ENCODE data around the gene RBMS3.
"Not testable (repeated sequence)": the region's sequence is repeated elsewhere in the genome, so short reads cannot be mapped to it uniquely, and the experiment has no call there.

The RBMS3 gene

DNA sequence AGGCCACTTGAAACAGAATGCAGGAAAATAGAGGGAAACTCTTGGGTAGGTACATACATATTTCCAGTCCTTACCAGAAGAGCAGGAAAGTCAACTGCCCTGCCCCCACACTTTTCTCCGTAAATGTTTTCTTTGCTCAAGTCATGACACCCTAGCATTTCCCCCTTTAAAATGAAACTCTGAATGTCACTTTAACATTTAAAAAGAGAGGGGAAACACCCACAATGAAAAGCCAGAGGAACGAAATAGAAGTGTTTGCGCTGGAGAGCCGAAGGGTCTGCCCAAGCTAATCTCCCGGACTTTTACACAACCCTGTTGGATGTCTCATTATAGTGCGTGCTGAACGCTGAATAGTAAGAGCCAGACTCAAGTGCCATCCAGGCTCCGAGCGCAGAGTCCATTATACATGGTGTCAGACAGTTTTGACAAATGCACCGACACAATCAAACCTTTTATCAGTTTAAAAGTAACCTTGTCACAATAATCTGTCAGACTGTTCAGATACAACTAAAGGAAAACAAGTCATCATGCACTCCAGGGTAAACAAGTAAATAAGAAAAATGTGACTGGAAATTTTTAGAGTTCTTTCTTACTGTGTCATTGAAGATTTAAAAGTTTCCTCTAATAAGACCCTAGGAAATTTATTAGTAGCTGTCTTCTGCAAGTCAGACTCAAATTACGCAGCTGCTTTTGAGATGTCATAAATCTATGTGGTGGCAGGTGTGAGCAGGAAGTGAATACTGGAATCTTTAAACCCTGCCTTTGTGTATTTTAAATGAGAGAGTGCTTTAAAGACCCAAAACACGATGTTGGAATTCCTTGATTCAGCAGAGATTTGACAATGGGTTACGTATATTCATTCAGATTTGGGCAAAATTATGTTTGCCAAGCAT lies 159.8 kb downstream of the RBMS3 start:
- DNase-seq = no peak

DNA sequence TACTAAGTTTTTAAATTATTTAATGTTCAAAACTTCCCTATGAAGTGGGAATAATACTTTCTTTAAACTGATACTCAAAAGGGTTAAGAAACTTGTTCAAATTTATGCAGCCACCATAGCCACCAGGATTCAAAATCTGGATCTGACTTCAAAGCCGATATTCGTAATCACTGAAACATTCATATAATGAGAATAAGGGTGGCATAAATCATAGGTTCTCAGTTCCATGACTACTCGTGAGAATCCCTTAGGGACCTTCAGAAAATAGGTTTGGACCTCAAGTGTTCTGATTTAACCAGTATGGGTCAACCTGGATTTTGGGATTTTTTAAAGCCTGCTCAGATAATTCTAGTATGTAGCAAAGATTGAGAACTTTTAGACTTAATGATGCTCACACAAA lies 160.6 kb downstream of the RBMS3 start:
- no peak for DNase-seq

GRCh38 chr3:29447946-29448627 lies 167.2 kb downstream of the RBMS3 start:
- DNase-seq = no peak

GRCh38 chr3:29451920-29452319 lies 171.0 kb downstream of the RBMS3 start:
- no peak for DNase-seq

DNA sequence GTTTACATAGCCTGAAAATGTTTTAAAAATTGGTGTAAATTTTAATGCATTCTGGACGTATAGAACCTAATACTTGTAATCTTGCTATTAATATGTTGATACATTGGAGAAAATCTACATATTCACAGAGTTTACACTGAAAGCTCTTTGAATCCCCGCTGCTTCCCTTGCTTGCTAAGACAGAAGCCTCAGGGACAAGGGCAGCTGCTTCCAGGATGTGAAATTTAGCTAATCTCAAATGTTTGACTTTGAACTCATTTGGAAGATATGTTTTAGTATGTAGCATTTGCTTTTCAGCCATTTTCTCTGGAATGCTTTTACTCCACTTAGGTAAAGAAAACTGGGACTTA lies 172.0 kb downstream of the RBMS3 start:
- no peak for DNase-seq

DNA sequence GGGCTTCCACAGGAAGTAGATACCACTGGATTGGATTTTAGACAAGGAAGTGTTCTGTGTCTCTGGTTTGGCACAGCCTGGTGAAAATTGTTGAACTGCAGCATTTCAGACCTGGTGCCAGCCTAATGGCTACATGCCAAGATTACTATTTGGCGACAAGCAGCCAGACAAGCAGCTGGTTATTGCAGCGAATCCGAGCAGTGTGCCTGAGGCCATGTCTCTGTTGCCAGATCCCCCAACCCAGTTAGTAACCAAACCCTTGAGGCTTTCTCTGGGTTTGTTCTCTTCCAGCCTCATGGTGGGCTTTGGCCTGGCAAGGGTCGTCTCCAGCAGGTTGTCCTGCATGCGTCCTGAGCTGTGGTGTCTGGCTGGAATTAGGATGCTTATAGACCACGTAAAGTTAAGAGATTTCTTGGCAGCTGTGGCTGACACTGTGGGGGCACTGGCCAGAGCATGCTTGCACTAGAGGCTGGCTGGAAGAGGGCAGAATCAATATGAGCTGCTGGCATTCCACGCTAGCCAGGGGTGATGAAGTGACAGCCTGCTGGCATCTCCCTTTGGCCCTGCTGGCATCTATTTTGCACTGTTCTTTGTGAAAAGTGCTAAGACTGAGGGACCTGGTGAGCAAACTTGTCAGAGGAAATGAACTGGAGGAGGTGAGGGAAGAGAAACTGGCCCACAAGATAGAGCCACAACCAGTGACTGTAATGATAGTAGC lies 172.6 kb downstream of the RBMS3 start:
- no peak for DNase-seq

DNA sequence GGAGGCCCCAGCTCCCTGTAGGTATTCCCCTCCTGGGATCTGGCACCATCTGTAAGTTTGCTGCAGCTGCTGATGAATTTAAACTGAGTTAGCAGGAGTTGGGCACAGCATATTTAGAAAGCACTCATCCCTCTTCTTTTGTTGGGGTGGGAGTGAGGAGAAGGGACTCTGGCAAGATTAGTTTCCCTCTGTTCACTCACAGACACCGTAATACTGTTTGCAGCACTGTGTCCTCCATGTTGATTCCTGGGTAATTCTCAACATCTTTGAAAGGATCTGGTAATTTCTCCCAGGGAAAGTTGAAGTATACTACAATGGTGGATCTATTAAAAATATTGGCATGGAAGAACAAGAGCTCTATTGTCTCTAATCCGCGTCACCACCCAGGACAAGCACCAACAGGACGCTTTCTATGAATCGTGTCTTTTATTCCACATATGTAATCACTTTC lies 173.3 kb downstream of the RBMS3 start:
- no peak for DNase-seq

DNA sequence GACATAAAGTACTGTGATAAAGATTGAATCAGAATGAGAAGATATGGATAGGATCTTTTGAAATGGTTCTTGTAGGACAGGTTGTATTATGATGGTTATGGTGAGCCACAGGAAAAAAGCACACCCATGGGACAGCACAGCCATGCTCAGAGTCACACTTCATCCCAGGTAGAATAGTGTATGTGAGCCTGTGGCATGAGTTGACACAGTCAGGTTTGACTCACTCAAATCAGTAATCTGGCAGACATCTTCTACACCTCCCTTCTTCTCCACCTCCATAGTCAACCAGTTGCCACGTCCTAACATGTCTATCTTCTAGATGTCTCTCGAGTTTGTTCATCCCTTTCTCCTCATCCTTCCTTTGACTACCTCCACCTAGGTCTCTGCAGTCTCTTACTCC lies 176.0 kb downstream of the RBMS3 start:
- no peak for DNase-seq

- no peak for DNase-seq
These were observed 182.4 kb downstream of the RBMS3 start for GRCh38 chr3:29463304-29463703.

DNA sequence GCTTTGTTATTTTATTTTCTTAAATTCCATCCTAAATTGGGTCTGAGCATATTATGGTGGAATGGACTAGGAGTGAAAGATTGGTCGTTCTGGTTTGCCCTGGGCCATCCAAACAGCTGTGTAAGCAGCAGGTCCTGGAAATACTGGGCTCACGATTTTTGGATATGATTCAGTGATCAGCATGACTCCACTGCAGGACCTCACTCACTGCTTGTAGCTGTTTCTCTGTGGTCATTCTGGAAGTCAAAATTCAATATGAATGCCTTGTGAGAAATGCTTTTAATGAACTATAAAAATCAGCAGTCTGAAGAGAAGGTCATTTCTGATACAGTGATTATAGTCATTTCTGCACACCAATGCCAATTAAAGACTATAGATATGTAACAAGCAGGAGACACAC lies 185.0 kb downstream of the RBMS3 start:
- DNase-seq = no peak

- DNase-seq = no peak
These were observed 185.6 kb downstream of the RBMS3 start for GRCh38 chr3:29466442-29466841.

DNA sequence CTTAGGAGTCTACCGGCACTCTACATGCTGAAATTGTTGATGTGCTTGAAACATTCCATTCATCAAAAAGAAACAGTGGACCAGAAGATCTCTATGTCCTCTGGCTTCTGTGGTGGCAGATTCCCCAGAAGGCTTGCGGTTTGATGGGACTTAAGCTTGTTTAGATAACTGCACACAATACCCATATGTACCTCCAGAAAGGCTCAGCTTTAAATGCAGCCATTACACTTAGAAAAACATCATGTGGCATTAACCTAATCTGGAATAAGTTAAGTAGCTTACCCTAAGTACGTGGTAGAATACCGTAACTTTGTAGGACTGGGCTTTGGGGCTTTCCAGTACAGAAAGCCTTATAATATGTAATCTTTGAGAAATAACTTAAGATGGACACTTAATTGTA lies 187.3 kb downstream of the RBMS3 start:
- DNase-seq = no peak

DNA sequence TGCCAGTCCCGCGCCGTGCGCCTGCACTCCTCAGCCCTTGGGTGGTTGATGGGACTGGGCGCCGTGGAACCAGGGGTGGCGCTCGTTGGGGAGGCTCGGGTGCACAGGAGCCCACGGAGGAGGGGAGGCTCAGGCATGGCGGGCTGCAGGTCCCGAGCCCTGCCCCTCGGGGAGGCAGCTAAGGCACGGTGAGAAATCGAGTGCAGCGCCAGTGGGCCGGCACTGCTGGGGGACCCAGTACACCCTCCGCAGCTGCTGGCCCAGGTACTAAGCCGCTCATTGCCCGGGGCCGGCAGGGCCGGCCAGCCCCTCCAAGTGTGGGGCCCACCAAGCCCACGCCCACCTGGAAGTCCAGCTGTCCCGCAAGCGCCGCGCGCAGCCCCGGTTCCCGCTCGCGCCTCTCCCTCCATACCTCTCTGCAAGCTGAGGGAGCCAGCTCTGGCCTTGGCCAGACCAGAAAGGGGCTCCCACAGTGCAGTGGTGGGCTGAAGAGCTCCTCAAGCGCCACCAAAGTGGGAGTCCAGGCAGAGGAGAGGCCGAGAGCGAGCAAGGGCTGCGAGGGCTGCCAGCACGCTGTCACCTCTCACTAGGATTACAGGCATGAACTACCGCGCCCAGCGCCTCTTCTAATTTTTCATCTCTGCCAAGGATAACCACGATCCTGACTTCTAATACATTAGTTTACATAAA lies 192.8 kb downstream of the RBMS3 start:
- DNase-seq = not testable (repeated sequence)

DNA sequence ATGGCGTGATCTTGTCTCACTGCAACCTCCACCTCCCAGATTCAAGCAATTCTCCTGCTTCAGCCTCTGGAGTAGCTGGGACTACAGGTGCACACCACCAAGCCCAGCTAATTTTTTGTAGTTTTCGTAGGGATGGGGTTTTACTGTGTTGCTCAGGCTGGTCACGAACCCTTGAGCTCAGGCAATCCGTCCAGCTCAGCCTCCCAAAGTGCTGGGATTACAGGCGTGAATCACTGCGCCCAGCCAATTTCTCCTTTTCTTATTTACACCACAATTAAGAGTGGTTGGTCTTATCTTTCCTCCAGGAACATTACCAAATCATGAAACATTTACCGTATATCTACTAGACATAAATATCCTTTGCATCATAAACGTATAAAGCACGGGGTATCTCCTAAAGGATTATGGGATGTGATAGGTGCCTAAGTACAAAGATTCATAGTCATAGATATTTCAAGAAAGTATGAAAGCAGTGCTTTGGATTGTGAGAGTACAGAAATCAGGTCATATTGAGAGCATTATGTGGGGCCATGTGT lies 194.5 kb downstream of the RBMS3 start:
- DNase-seq = no peak

GRCh38 chr3:29475854-29476253 lies 195.0 kb downstream of the RBMS3 start:
- no peak for DNase-seq

GRCh38 chr3:29478611-29479010 lies 197.7 kb downstream of the RBMS3 start:
- DNase-seq = no peak

- no peak for DNase-seq
These were observed 200.4 kb downstream of the RBMS3 start for GRCh38 chr3:29481249-29481648.

- DNase-seq = no peak
These were observed 201.3 kb downstream of the RBMS3 start for GRCh38 chr3:29481969-29482767.

DNA sequence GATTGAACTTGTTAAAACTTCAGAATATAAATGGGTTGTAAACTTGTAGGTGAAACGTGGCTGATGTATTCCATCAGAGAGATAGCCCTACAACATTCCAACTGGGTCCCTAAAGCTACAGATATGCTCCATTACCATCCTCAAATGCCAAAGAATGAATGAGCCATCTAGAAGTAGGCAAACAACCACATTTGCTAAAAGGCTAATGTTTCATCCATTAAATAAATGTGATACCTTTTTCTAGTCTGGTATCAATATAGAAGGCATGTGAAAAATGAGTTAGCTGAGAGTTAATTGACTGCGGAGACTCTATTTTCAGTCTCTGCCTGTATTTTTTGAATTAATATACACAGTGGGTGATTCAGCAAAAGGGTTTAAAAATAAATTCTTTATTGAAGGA lies 203.8 kb downstream of the RBMS3 start:
- DNase-seq = no peak

GRCh38 chr3:29486096-29486495 lies 205.2 kb downstream of the RBMS3 start:
- no peak for DNase-seq

DNA sequence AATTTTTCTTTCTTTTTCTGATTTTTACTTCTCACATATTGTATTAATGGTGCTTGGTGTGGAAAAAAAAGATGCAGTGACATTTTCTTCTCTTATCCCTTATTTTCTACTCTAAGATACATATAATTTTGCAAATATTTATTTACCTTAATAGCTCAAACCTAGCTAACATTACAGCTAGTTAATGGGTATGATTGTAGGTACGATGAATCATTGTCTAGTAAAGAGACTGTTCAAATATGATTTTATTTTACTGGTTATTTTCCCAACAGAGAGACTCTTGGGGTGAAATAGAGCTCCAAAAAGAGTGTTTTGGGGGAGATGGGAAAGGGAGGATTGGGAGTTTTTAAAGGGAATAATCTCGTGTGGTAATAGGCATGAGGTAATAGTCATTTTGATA lies 206.0 kb downstream of the RBMS3 start:
- no peak for DNase-seq

- no peak for DNase-seq
These were observed 208.1 kb downstream of the RBMS3 start for GRCh38 chr3:29488922-29489321.

Data from CD4-positive, alpha-beta T cell treated with Interleukin-17A for 4 hours (primary cell).